GM12874 (cell line): ENCODE measurements around the gene MANSC1.

ENCODE experiments used
- TF ChIP-seq, protein P1 (sequence below): IDR thresholded peaks from 2 replicates; pipeline ENCODE4 v1.5.1; 2011; ENCODE audit warnings: low read depth, mild to moderate bottlenecking, control low read depth, low read length, moderate library complexity; ENCODE audit not compliant: insufficient read depth

MANSC1 gene

DNA sequence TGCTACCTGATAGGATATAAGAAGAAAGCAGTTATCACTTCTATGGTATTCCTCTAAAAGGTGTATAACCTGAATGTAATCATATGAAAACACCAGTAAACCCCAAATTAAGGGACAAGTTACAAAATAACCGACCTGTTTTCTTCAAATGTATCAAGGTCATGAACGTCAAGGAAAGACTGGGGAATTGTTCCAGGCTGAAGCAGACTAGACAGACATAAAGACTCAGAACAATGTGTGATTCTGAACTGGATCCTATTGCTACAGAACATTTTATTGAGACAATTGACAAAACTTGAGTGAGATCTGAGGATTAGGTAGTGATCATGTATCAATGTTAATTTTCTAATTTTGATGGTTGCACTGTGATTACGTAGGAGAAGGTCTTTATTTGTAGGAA, 67.8 kb downstream of the MANSC1 start:
- TF ChIP-seq, protein P1, sequence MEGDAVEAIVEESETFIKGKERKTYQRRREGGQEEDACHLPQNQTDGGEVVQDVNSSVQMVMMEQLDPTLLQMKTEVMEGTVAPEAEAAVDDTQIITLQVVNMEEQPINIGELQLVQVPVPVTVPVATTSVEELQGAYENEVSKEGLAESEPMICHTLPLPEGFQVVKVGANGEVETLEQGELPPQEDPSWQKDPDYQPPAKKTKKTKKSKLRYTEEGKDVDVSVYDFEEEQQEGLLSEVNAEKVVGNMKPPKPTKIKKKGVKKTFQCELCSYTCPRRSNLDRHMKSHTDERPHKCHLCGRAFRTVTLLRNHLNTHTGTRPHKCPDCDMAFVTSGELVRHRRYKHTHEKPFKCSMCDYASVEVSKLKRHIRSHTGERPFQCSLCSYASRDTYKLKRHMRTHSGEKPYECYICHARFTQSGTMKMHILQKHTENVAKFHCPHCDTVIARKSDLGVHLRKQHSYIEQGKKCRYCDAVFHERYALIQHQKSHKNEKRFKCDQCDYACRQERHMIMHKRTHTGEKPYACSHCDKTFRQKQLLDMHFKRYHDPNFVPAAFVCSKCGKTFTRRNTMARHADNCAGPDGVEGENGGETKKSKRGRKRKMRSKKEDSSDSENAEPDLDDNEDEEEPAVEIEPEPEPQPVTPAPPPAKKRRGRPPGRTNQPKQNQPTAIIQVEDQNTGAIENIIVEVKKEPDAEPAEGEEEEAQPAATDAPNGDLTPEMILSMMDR: no peak

DNA sequence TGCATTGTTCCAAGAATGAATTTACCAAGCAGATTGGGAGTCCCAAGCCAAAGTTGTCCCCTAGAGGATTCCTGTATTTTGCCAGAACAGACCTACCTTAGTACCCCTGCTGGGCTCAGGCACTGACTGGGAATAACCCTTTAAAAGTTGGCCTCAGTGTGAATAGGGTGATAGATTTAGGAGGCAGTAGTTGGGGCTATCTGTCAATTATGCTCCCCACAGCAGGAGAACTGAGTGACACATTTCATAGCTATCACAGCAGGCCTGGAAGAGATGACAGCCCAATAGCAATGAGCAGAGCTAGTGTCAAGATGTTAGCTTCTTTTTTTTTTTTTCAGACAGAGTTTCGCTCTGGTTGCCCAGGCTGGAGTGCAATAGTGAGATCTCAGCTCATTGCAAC, 68.9 kb downstream of the MANSC1 start:
- TF ChIP-seq, protein P1: no peak

DNA sequence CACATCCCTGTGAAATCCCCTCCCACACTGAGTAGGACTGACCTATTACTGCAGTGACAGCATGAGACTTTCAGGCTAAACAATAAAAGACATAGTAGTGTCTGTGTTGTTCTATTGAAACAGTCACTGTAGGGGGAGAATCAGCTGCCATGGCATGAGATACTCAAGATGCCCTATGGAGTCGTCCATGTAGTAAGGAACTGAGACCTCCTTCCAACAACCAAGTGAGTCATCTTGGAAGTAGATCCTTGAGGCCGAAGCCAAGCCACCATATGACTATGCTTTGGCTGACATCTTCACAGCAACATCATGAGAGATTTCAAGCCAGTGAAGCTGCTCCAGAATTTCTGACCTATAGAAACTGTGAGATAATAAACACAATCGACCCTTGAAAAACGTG, 71.1 kb downstream of the MANSC1 start:
- TF ChIP-seq, protein P1: no peak
